HG03108 (cell line): ENCODE results near the gene CNTN5.

Source experiments
- ATAC-seq: cut with Tn5 transposase; IDR thresholded peaks from one replicate; pipeline ENCODE4 v1.9.1; 2021; ENCODE audit warnings: moderate library complexity; ENCODE audit not compliant: unreplicated experiment

CNTN5 gene

DNA sequence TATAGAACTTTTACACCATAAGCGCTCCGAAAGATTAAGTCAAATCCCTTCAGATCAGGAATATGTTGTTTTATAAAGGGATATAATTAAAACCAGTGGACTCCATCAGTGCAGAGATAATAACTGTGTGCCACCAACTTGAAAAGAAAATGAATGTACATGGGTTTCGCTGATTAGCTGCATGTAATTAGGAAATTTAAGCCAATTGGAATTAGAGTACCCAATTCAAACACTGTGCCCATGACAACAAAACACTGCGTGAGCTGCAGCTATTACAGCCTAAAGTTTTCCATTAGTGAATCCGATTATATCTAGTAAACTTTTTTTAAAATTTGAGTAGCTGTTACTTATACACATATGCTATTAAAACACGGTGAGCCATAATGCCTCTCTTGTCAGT, 1274.0 kb downstream of the CNTN5 start:
- no peak for ATAC-seq

DNA sequence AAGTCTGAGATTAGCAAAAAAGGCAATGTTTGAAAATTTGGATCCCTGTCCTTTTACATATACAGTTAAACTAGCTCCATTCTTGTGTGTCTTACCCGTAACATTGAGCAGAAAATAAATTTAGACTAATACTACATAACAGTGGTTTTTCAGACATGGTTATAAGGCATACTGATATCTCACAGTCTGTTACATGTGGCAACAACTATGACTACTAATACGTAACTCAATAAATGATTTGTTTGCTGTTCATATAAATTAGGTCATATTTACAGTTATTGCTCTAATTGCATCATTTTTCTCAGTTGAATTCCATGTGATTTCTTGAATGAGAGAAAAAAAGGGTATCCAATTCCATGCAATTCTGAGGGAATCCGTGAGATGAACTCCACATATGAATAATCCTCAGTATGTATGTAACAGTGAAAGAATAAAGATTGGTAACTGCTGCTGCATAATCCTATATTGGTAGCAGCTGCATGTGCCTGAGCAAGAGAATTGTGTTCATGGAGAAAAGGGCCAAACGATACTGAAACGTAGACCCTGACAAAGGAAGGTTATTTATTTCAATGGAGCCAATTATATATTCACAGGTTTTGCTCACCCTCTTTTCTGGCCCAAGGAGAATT, 1275.4 kb downstream of the CNTN5 start:
- ATAC-seq: no peak

DNA sequence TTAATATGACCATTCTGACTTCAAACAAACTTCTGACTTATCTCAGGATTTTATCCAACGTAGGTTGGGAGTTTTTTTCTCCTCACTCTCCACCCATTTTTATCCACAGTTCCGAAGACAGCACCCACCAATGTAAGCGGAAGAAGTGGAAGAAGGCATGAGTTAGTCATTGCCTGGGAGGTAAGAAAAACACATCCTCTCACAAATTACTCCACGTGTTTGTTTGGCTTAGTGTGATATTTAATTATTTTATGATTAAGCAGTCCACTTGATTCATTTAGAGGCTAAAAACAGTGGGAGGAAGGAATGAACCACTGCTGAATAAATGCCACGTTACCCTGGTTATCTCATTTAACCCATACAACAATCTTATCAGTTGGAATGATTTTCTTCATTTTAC, 1276.8 kb downstream of the CNTN5 start:
- ATAC-seq: no peak

DNA sequence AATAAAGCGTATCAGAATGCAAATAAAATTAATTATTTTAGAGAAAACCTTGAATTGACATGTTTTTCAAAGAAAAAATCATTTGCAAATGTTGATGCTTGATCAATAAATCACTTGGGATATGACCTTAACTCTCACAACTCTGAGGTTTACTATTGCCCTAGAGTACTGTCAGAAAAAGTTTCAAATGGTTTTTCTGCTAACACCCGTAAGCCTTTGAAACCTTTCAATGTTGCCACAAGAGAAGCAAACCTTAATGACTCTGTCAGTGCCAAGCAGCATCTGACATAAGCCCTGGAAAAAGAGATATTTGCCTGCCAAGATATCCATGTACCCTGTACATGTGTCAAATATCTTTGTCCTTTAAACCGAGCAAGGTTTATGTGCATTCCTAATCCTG, 1282.1 kb downstream of the CNTN5 start:
- no peak for ATAC-seq

DNA sequence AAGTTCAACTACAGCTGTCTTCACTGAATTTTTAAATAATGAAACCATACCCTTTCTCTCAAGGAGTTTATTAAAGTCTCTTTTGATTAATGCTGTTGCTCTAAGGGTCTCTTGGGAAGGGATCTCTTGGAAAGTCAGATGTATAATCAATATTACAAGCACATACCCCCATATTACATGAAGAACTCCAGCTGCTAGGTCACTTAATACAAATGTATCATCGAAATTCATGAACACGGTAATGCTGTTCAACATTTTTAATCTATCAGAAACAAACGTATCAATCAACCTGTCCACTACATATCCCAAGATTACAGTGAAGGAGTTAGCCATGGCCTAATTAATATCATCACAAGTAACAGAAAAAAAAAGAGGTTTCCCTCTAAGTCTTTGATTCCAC, 1283.1 kb downstream of the CNTN5 start:
- no peak for ATAC-seq

DNA sequence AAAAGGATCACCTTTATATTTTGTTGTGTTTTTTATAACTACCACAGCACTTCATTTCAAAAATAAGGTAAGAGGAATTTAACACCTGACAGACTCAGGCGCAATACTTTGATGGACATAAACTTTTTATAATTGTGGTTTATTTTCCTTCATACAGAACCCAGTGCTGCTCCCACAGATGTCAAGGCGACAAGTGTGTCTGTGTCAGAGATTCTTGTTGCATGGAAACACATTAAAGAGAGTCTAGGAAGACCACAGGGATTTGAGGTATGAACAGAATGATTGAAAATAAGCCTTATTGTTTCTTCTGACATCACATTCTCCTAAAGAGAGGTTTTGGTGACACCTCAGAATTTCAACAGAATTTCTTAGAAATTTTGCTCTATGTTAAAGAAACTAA, 1287.5 kb downstream of the CNTN5 start:
- no peak for ATAC-seq

DNA sequence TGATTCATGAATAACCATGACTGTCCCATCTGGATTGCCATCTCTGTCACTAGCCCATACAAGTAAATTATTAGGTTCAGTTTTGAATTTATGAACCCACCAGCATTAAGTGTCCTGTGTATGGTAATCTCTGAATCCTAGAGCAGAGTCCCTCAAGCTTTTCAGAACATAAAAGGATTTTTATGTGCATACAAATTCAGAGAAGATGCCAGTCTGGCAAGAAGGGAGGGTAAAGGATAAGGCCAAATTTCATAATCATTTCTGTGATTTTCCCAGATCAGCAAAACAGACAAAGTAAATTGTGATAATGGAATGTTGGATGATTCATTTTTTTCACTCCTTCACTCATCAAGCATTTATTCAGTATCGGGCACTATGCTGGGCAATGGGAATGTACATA, 1295.2 kb downstream of the CNTN5 start:
- ATAC-seq: no peak

DNA sequence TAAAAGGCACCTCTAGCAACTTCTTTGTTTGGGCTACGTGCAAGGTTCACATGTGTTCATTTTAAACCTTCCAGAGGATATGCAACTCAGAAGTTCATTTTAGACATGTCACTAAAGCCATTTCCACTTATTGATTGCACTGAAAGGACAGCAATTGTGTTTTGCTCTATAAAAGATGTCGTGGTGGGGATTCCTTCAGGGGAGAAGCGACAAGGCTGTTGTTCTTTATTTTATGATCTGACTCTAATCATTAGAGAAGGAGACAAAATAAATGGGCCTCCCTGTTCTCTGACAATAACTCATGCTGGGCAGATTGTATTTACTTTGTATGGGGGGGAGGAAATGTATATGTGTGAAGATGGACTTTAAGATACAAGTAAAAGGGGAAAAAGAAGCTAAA, 1296.2 kb downstream of the CNTN5 start:
- ATAC-seq: no peak

DNA sequence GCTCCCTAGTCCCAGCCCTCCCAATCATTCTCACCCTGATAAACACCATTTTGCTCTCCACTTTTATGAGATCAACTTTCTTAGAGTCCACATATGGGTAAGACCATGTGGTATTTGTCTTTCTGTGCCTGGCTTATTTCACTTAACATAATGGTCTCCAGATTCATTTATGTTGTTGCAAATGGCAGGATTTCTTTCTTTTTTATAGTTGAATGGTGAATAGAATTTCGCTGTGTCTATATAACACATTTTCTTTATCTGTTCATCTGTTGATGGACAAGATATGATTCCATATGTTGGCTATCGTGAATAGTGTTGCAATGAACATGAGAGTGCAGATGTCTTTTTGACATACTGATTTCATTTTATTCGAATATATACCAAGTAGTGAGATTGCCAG, 1298.9 kb downstream of the CNTN5 start:
- ATAC-seq: no peak

DNA sequence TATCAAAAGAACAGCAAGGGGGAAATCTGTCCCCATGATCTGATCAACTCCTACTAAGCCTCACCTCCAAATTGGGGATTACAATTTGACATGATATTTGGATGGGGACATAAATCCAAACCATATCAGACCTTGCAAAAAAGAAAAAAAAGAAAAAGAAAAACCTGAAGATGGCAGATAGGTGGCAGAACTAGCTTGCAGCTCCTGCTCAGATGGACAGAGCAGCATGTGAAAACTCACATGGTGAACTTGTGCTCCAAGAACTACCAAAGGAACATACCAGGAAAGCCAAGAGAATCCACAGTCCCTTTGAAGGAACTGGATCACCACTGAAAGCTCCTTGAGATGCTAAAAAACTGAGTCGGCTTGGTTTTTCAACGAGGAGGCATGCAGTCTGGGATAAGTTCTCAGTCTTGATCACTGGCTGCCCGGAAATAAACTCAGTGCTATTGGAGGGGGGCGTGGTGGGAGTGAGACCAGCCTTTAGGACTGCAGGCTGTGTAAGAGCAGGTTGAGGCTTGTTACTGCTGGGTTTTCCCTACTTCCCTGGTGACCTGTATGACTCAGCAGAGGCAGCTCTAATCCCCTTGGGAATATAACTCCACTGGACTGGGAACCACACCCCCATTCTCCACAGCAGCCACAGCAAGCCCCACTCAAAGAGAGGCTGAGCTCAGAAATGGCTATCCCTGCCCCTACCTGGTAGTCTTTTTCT, 1308.0 kb downstream of the CNTN5 start:
- no peak for ATAC-seq

DNA sequence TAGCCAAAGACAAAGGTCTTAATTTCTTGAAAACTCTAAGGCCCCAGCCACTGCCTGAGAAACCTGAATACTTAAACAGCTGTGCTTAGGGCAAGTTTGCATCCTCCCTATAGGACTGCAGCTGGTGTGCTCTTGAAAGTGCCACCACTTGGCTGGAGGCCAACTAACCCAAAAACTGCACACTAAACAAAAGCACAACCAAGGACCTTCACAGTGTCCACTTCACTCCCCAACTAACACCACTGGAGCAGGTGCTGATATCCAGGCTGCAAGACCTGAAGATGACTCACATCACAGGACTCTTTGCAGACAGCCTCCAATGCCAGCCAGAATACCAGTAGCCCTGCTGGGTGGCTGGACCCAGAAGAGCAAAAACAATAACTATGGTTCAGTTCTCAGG, 1308.6 kb downstream of the CNTN5 start:
- no peak for ATAC-seq

DNA sequence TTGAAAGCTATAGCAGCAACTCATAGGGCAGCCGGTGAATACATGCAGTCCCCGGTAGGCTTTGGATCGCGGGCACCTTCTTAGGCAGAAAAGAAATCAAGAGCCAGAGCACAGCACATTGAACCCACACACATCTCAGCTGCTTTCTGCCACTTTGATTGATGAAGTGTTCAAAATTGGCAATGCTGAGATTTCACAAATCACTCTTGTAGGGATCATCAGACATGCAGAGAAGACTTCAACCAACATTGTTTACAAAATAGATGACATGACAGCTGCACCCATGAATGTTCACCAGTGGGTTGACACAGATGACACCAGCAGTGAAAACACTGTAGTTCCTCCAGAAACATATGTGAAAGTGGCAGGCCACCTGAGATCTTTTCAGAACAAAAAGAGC, 1316.1 kb downstream of the CNTN5 start:
- ATAC-seq: no peak

DNA sequence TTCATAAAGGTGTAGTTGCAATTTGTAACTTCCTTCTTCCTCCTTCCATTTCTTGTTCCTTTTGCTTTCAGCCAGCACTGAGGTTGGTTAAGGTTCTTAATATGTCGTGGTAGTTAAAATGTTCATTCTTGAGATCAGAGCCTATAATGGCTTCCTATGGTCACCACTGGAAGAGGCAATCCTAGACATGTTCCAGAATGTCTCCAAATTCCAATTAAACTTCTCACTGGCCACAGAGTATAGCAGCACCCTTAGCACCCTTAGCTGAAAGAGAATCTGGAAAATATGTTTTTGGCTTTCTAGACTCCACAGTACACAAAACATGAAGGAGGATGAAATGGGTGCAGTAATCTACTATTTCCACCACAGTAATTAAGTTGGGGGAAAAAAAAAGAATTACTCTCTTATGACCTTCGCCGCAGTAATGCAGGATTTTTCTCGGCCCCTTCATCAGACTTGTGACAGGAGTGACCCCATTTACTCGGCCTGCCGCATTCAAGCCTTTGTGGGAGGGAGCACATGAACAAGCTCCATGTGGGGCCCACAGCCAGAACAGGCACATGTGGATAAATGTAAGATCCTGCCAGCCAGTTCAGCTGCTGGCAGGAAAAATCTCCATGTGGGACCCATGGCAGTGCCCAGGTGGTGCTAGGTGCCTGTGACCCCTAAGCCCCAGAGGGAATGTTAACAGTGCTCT, 1317.5 kb downstream of the CNTN5 start:
- no peak for ATAC-seq

DNA sequence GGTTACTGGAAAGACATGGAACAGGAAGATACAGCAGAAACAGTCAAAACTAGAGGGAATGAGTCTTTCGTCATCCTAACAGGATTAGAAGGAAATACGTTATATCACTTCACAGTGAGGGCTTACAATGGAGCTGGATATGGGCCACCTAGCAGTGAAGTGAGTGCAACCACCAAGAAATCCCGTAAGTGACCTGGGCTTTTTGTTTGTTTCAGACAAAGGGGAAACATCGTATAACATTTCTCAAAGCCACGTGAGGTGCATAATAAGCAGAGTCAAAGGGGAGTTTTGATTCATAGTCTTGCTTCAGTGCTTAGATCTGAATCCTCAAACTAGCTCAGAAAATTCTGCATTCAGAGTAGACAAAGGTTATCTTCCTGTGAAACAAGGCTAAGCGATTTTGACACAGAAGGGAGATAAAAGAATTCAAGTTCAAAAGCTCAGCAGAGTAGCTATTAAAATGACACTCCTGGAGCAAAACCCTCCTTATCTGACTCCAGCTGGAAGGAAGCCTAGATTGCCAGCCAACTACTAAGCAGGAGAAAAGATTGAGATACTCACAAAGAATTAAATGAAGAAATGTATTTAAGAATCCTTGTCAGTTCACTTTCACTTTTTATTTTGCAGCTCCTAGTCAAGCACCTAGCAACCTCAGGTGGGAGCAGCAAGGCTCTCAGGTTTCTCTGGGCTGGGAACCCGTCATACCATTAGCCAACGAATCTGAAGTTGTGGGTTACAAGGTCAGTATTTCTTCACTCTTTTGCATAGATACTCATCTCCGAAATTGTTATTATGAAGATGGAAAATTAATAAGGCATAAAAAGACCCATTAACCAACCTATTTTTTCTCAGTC, 1319.9 kb downstream of the CNTN5 start:
- no peak for ATAC-seq

DNA sequence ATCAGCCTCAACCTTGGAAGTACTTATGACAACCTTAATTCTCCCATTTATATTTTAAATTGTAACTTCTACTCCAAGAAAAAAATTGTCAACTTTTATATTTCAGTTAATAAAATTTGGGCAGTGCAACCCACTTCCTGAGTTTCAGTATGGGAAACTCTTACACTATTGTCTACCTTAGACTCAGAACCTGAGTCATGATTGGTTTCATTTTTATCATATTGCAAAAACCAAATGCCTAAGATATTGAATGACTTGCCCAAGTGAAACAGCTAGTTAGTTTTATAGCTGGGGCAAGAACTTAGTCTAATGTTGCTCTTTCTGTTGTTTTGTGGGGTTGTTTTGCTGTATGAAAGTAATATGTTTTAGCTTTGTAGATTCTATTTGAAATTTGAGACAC, 1332.3 kb downstream of the CNTN5 start:
- no peak for ATAC-seq

DNA sequence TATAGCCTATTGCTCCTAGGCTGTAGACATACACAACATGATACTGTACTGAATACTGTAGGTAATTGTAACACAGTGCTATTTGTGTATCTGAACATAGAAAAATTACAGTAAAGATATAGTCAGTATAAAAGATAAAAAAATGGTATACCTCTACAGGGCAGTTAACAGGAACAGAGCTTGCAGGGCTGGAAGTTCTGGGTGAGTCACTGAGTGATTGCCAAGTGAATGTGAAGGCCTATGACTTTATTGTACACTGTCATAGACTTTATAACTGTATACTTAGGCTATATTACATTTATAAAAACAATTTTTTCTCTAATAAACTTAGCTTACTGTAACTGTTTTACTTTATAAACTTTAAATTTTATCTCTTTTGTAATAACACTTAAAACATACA, 1334.0 kb downstream of the CNTN5 start:
- no peak for ATAC-seq

DNA sequence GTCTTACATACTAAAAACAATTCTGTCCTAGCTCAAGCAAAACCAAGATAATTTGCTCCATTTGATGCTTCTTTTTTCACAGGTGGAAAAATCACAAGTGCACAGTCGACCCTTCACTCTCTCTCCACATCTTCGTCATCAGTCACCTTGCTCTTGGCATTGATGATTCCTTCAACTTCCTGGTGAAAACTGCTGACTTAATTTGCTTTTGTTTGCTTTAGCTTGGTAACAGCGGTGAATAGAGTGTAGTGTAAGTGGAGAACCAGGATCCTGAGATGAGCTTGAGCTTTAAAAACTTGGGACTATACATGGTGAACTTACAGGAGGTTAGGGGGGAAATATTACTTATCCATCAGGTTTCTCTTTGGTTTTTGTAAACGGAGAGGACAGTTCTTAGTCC, 1335.3 kb downstream of the CNTN5 start:
- ATAC-seq: no peak

DNA sequence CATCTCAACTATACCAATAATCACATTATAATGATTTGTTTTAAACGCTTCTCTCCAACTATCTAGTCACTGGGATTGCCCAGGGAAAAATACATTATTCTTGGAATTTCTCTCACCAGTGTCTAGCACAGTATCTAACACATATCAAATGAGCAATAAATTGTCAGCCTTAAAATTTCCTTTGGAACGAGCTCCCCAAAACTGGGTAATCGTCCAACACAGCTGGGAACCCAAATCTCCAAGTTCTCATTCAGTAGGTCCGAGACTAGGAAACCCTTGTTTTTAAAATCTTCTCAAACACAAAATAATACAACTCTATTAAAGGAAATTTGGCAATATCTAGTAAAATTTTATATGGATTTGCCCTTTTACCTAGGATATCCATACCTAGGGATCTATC, 1338.5 kb downstream of the CNTN5 start:
- ATAC-seq: no peak

DNA sequence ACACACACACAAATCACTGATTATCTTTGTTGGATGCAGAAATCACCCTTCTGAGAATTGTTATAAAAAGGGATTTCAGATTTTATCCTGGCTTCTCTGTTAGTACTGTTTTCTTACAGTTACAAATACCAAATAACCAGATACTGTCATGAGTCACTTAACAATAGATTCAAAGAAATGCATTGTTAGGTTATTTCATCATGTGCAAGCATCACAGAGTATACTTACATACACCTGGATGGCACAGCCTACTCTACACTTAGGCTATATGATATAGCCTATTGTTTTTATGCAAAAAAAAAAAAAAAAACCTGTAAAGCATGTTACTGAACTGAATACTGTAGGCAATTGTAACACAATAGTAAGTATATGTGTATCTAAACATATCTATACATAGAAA, 1347.1 kb downstream of the CNTN5 start:
- no peak for ATAC-seq

DNA sequence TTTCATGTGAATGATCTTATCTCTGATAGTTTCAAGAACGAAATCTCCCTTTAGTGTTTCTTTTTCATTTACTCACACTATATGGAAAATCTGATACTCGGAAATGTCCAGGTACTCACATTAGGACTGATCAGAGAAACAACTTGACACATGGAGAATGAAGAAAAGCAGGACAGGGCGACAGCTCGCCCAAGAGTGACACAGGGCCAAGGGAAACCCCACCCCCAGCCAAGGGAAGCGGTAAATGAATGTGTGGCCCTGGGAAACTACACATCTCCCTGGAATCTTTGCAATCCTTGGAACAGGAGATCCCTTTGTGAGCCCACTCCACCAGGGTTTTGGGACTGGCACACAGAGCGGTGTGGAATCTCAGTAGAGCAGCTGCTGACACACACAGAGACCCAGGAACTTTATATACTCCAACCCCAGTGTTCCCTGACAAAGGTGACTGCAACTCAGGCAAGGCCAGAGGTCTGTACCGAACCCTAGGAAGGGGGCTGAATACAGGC, 1362.7 kb downstream of the CNTN5 start:
- ATAC-seq: no peak

DNA sequence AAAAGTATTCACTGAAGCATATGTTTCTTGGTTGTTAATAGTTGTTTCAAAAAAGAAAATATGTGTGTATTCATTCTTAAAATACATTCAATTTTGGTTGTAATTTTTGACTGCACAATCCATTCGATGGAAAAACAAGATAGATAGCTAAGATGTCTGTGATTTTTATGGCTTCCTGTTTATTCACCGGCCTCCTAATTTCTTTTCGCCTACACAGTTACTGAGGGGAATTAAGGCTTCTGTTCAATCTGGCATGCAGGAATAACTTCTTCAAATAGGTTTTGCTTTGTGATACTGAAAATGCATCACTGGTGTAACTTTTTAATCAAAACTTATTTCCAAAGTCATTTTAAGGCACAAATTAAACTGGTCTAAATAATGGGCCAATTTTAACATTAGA, 1375.5 kb downstream of the CNTN5 start:
- no peak for ATAC-seq
